Kidney epithelial cell (primary cell): ENCODE results near the gene HOXC12. TPM values are rescaled to one million over a fixed set of nuclear protein-coding genes. Genes with fewer than 3 reads are reported as not detected.
A peak's percentile ranks its signal among the peaks of the same experiment; 100 is the strongest.

ENCODE experiments used
- DNase-seq: peaks from one replicate; pipeline ENCODE4 v3.0.0-alpha.2; 2010; ENCODE audit warnings: low read depth
- H3K27me3 ChIP-seq: 2 replicates; pipeline ENCODE4 v1.6.0; 2011; ENCODE audit warnings: low read length; ENCODE audit not compliant: control insufficient read depth, insufficient read depth
- H3K36me3 ChIP-seq: 2 replicates; pipeline ENCODE4 v1.5.1; 2011; ENCODE audit warnings: low read length; ENCODE audit not compliant: control insufficient read depth, insufficient read depth
- H3K4me3 ChIP-seq: 2 replicates; pipeline ENCODE4 v1.5.1; 2011; ENCODE audit warnings: low read depth, mild to moderate bottlenecking, control low read depth, low read length
- CTCF ChIP-seq: IDR thresholded peaks from 2 replicates; pipeline ENCODE4 v1.5.1; 2011; ENCODE audit warnings: mild to moderate bottlenecking, moderate library complexity, low read length, control low read depth, inconsistent platforms; ENCODE audit not compliant: insufficient read depth, poor library complexity, severe bottlenecking
- total RNA-seq: library from RNA; depleted of rRNA; stranded (reverse); fragments of >200 nt; gene quantifications from 2 replicates; pipeline ENCODE4 v1.2.3, GENCODE V29; 2015

The HOXC12 gene
- total RNA-seq, 1 donor from 2014 or later = not detected

GRCh38 chr12:53983950-53984572, 29.4 kb downstream of the HOXC12 start:
- DNase-seq = no peak
- no peak for TF ChIP-seq CTCF
- Histone ChIP-seq H3K4me3 (peak overlapping the region; percentile 37), H3K36me3 (no peaks in the 10 kb centered on the region), H3K27me3 (peaks cover 32% of the 10 kb centered on the region)

- peak within 1 kb of the TSS; percentile 60 for H3K4me3 ChIP-seq
- TF ChIP-seq CTCF = peak; percentile 82
- H3K27me3 ChIP-seq = peaks cover 35% of the 10 kb centered on the region
- peak; percentile 83 for DNase-seq
- H3K36me3 ChIP-seq = no peaks in the 10 kb centered on the region
Measured at GRCh38 chr12:53984901-53985691, 30.4 kb downstream of the HOXC12 start, which contains the start of gene HOXC10. Gene HOXC10, plus strand, starts transcription at chr12:53985146. Its CDS starts 114 bp downstream, at chr12:53985260.

- Histone ChIP-seq H3K4me3 (peak overlapping the region; percentile 60), H3K36me3 (no peaks in the 10 kb centered on the region), H3K27me3 (peaks cover 39% of the 10 kb centered on the region)
- no peak for TF ChIP-seq CTCF
- no peak for DNase-seq
Measured at GRCh38 chr12:53985692-53985993, 30.9 kb downstream of the HOXC12 start.

- Histone ChIP-seq H3K36me3 (no peaks in the 10 kb centered on the region), H3K4me3 (peak overlapping the region; percentile 60), H3K27me3 (peaks cover 44% of the 10 kb centered on the region)
- DNase-seq = no peak
- TF ChIP-seq CTCF = no peak
Measured at GRCh38 chr12:53985994-53986685, 31.4 kb downstream of the HOXC12 start.

GRCh38 chr12:53986686-53987483, 32.2 kb downstream of the HOXC12 start:
- TF ChIP-seq CTCF = no peak
- no peaks in the 10 kb centered on the region for H3K36me3 ChIP-seq
- H3K4me3 ChIP-seq = peak overlapping the region; percentile 60
- peaks cover 46% of the 10 kb centered on the region for H3K27me3 ChIP-seq
- no peak for DNase-seq
